ENCODE results near the gene DMC1. TPM values are rescaled to one million over a fixed set of nuclear protein-coding genes. Genes with fewer than 3 reads are reported as not detected.

DMC1 gene
- total RNA-seq, 6 experiments from 2014 or later, result 2.4 to 6.3 (median 3.3) TPM

DNA sequence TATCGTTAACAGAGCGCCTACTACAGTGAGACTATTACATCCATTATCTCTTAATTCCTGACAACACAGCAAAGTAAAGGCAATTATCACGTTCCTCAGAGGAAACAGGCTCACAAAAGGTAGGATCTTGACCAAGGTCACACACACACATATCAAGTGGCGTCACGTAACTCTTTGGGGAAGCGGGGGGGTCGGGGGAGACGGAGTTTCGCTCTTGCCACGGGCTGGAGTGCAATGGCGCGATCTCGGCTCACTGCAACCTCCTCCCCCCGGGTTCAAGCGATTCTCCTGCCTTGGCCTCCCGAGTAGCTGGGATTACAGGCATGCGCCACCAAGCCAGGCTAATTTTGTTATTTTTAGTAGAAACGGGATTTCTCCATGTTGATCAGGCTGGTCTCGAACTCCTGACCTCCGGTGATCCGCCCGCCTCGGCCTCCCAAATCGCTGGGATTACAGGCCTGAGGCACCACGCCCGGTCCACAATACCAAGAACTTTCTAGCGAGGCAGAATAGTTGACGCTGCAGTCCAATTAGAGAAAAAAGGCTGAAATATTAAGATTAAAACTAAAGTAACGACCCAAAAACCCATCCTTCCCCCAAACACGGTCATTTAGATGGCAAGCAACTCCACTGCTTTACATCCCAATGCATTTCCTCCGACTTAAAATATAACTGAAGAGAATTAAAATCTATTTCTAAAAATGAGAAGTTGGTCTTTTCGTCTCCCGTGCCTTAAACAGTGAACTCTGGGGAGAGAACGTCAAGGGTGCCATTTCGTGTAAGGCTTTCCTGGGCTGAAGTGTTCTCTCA lies 65.0 kb downstream of the DMC1 start:
- Mint-ChIP-seq H3K36me3 (ENCODE audit: low read depth) (peaks cover 56% of the 10 kb centered on the region), H3K27me3 (ENCODE audit: insufficient read depth) (peaks cover 6% of the 10 kb centered on the region), H3K4me1 (ENCODE audit: low read depth) (peaks cover 49% of the 10 kb centered on the region), H3K9me3 (no peaks in the 10 kb centered on the region), H3K27ac (peak overlapping the region; percentile 98), H3K4me3 (peak overlapping the region; percentile 91)
- TF ChIP-seq, protein P1, sequence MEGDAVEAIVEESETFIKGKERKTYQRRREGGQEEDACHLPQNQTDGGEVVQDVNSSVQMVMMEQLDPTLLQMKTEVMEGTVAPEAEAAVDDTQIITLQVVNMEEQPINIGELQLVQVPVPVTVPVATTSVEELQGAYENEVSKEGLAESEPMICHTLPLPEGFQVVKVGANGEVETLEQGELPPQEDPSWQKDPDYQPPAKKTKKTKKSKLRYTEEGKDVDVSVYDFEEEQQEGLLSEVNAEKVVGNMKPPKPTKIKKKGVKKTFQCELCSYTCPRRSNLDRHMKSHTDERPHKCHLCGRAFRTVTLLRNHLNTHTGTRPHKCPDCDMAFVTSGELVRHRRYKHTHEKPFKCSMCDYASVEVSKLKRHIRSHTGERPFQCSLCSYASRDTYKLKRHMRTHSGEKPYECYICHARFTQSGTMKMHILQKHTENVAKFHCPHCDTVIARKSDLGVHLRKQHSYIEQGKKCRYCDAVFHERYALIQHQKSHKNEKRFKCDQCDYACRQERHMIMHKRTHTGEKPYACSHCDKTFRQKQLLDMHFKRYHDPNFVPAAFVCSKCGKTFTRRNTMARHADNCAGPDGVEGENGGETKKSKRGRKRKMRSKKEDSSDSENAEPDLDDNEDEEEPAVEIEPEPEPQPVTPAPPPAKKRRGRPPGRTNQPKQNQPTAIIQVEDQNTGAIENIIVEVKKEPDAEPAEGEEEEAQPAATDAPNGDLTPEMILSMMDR (IDR thresholded peaks at IDR 0.05), result no peak
- DNase-seq, result no peak

DNA sequence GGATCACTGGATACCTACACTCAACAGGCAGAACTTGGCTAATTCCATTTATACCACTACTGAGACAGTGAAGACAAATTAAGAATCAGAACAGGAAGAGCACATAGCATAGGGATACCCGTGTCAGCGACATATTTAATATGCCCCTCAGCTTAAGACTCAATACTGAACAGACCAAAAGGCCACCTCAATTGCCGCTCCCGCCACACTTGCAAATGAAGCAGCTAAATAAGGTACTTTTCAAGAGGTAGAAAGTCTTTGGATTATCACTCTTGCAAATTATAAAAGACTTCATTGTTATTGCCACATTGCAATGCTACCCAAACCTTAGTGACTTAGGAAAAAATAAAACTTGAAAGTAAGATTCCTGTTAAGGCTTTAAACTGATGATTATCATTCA lies 67.0 kb downstream of the DMC1 start:
- Mint-ChIP-seq H3K9me3 (no peaks in the 10 kb centered on the region), H3K27me3 (ENCODE audit: insufficient read depth) (peaks cover 6% of the 10 kb centered on the region), H3K4me3 (peak overlapping the region; percentile 91), H3K27ac (peak overlapping the region; percentile 53), H3K4me1 (ENCODE audit: low read depth) (peaks cover 50% of the 10 kb centered on the region), H3K36me3 (ENCODE audit: low read depth) (peaks cover 64% of the 10 kb centered on the region)
- TF ChIP-seq, protein P1 (IDR thresholded peaks at IDR 0.05), result no peak
- no peak for DNase-seq

DNA sequence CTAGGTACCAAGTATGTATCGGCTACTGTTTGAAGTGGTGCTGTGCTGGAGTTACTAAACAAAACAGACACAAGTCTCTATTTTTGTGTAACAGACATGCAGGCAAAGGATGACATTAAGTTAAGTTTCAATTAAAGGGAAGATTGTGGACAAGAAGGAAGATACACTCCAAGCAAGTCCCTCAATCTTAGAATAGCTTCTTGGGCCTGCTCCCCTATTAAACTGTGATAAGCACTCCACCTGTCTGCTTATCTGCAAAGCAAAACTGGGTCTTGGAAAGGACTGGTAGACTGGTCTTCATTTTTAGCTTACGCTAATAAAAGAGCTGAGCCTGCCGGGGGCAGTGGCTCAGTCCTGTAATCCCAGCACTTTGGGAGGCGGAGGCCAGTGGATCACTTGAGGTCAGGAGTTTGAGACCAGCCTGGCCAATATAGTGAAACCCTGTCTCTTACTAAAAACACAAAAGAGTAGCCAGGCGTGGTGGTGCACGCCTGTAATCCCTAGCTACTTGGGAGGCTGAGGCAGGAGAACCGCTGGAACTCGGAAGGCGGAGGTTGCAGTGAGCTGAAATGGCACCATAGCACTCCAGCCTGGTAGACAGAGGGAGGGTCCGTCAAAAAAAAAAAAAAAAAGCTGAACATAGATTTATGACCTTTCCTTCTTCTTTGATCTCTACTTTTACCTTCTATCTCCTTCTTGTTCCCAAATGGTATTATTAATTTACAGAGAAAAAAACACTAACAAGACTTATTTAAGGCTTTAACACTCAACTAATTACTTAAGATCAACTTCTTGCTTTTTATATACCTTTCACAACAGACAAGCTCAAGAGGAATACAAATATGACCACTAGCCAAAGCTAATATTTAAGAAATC lies 67.9 kb downstream of the DMC1 start:
- Mint-ChIP-seq H3K27ac (peak overlapping the region; percentile 53), H3K9me3 (no peaks in the 10 kb centered on the region), H3K36me3 (ENCODE audit: low read depth) (peaks cover 62% of the 10 kb centered on the region), H3K4me3 (peak overlapping the region; percentile 91), H3K4me1 (ENCODE audit: low read depth) (peaks cover 48% of the 10 kb centered on the region), H3K27me3 (ENCODE audit: insufficient read depth) (peaks cover 6% of the 10 kb centered on the region)
- no peak for DNase-seq
- TF ChIP-seq, protein P1 (IDR thresholded peaks at IDR 0.05), result no peak

DNA sequence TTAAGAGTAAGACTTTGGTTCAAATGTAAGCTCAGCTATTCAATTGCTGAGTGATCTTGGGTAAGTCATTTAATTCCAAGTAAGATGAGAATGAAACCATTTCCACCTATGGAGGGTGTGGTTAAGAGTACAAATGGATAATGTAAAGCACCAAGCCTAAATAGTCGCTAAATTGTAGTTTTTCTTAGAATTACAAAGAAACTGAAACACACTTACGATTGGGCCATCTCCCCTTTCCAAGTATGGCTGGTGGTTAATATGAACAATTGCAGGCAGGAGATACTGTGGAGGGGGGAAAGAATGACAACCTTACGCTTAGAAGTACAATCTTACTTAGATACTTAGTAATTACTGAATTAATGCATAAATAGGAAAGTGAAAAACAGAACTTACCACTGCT lies 72.1 kb downstream of the DMC1 start:
- Mint-ChIP-seq H3K27me3 (ENCODE audit: insufficient read depth) (peaks cover 3% of the 10 kb centered on the region; the same call in 1 of the 2 replicates), H3K36me3 (ENCODE audit: low read depth) (peaks cover 61% of the 10 kb centered on the region), H3K9me3 (no peaks in the 10 kb centered on the region)

DNA sequence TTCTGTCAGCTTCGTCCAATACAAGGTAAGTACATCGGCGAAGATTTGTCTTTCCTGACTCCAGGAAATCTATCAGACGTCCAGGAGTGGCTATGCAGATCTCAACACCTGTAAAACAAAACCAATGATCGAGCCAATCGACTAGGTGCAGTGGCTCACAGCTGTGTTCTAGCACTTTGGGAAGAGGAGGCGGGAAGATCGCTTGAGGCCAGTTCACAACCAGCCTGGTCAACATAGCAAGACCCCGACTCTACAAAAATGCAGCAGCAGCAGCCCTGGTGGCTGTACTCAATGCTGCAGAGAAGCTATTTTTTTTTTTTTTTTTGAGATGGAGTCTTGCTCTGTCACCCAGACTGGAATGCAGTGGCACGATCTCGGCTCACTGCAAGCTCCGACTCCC lies 75.0 kb downstream of the DMC1 start:
- no peak for DNase-seq
- Mint-ChIP-seq H3K4me1 (ENCODE audit: low read depth) (peaks cover 53% of the 10 kb centered on the region), H3K36me3 (ENCODE audit: low read depth) (peaks cover 62% of the 10 kb centered on the region), H3K4me3 (no peak overlapping the region), H3K27ac (no peak overlapping the region; the same call in 1 of the 2 replicates), H3K27me3 (ENCODE audit: insufficient read depth) (no peaks in the 10 kb centered on the region), H3K9me3 (no peaks in the 10 kb centered on the region)
- TF ChIP-seq, protein P1 (IDR thresholded peaks at IDR 0.05), result peak; percentile 35

More for the DNA sequence above, 72.1 kb downstream of the DMC1 start:
- H3K4me1 Mint-ChIP-seq (ENCODE audit: low read depth), result peaks cover 54% of the 10 kb centered on the region
- TF ChIP-seq, protein P1 (IDR thresholded peaks at IDR 0.05), result no peak
- no peak for DNase-seq
- H3K4me3 Mint-ChIP-seq, result no peak overlapping the region
- H3K27ac Mint-ChIP-seq, result no peak overlapping the region
